ENCODE results near the gene VAV3.

DNA sequence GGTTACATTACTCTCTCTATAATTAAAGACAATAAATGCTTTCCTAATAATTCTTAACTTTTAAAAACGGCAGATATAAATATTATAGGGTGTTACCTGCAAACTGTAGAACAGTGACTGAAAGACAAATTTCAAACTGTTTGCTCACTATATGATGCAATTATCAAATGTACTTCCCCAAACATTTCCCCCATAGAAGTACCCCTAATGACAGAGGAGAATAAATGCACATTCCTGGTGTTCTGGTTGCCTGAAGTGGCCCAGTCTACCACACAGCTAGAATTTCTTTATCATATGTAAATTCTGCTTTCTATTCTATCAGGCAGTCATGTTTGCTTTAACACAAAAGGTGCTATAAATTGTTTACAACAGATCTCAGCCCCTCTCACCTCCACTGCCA is 70.4 kb downstream of the VAV3 start:
- TF ChIP-seq POLR2A (conservative IDR thresholded peaks at IDR 0.05) (no peak), POLR2AphosphoS5 (IDR thresholded peaks at IDR 0.05; ENCODE audit: control insufficient read depth, insufficient read depth, low read depth, low read length) (no peak), ZZZ3 (IDR thresholded peaks at IDR 0.05) (no peak), NFATC3 (IDR thresholded peaks at IDR 0.05) (no peak), YY1 (IDR thresholded peaks at IDR 0.05; ENCODE audit: borderline replicate concordance in 1 of 3, control insufficient read depth in 1 of 3, extremely low read depth in 1 of 3, insufficient read depth in 3 of 3, insufficient read length in 1 of 3, insufficient replicate concordance in 2 of 3, low read depth in 1 of 3, low read length in 2 of 3) (no peak), CHD2 (IDR thresholded peaks at IDR 0.05; ENCODE audit: low read depth, low read length) (no peak)
